Measurements from ENCODE around the gene NECAB2. TPM values are rescaled to one million over a fixed set of nuclear protein-coding genes. Genes with fewer than 3 reads are reported as not detected.

NECAB2 gene
- total and polyA plus RNA-seq, 2 experiments from 2014 or later: 1.6 to 5.1 TPM

GRCh38 chr16:84015399-84015798 lies 47.4 kb downstream of the NECAB2 start:
- H3K36me3 ChIP-seq (ENCODE audit: insufficient read depth): no peaks in the 10 kb centered on the region
- Mint-ChIP-seq H3K9me3 (peaks cover 9% of the 10 kb centered on the region), H3K36me3 (ENCODE audit: low read depth) (peaks cover 2% of the 10 kb centered on the region; the same call in 1 of the 3 replicates), H3K27me3 (ENCODE audit: insufficient read depth, low read depth, poor library complexity) (peaks cover 4% of the 10 kb centered on the region), H3K4me1 (peaks cover 7% of the 10 kb centered on the region), H3K27ac (no peak overlapping the region), H3K4me3 (no peak overlapping the region)
- no peak overlapping the region for H3K27ac ChIP-seq (ENCODE audit: low read depth)
- no peaks in the 10 kb centered on the region for H3K27me3 ChIP-seq (ENCODE audit: insufficient read depth)
- DNase-seq (ENCODE audit: low spot score): no peak
- no peak for ATAC-seq
- H3K4me1 ChIP-seq (ENCODE audit: insufficient read depth): no peaks in the 10 kb centered on the region; the same call in 1 of the 2 replicates
- no peaks in the 10 kb centered on the region for H3K9me2 ChIP-seq (ENCODE audit: insufficient read depth)
- H3K4me2 ChIP-seq: no peak overlapping the region
- no peaks in the 10 kb centered on the region for H3K79me2 ChIP-seq (replicated peaks; ENCODE audit: insufficient read depth)
- H3K4me3 ChIP-seq: no peak overlapping the region
- no peak for TF ChIP-seq JUNB (IDR thresholded peaks at IDR 0.05; ENCODE audit: unreplicated experiment)
- TF ChIP-seq ZNF331 (CRISPR knock-in tag; IDR thresholded peaks at IDR 0.05; ENCODE audit: low read depth): no peak
- no peak for TF ChIP-seq CREB1 (CRISPR knock-in tag; IDR thresholded peaks at IDR 0.05; ENCODE audit: low read depth)
- TF ChIP-seq REST (IDR thresholded peaks at IDR 0.05; ENCODE audit: unreplicated experiment): no peak
- no peak for TF ChIP-seq POLR2AphosphoS5 (IDR thresholded peaks at IDR 0.05; ENCODE audit: low read depth)
- TF ChIP-seq ZNF462 (CRISPR knock-in tag; IDR thresholded peaks at IDR 0.05): no peak
- no peak for TF ChIP-seq ZNF114 (CRISPR knock-in tag; IDR thresholded peaks at IDR 0.05)
- TF ChIP-seq EZH2phosphoT487 (IDR thresholded peaks at IDR 0.05; ENCODE audit: unreplicated experiment): no peak
- no peak for TF ChIP-seq STAT1 (IDR thresholded peaks at IDR 0.05; ENCODE audit: unreplicated experiment)
- TF ChIP-seq EZH2 (IDR thresholded peaks at IDR 0.05; ENCODE audit: low read depth, unreplicated experiment): no peak
- no peak for TF ChIP-seq CTCF (conservative IDR thresholded peaks at IDR 0.05; ENCODE audit: low read depth in 2 of 2)
- no peak for TF ChIP-seq ETS1 (IDR thresholded peaks at IDR 0.05)
- no peak for TF ChIP-seq NANOG (IDR thresholded peaks at IDR 0.05; ENCODE audit: borderline replicate concordance)
- H4K20me1 ChIP-seq (replicated peaks; ENCODE audit: insufficient read depth): no peaks in the 10 kb centered on the region
- H2AFZ ChIP-seq: no peak overlapping the region
- no peaks in the 10 kb centered on the region for H3F3A ChIP-seq (replicated peaks; ENCODE audit: low read depth)

Measured in GM23338 (cell line).